Measurements from ENCODE around the gene TLX1. TPM values are rescaled to one million over a fixed set of nuclear protein-coding genes. Genes with fewer than 3 reads are reported as not detected.
"Not testable (repeated sequence)": the region's sequence is repeated elsewhere in the genome, so short reads cannot be mapped to it uniquely, and the experiment has no call there.

Gene TLX1
- total RNA-seq, 3 donors from 2014 or later, result 0.93 to 1.0 TPM; not detected in 1

GRCh38 chr10:101151395-101151794 lies 20.3 kb downstream of the TLX1 start:
- ATAC-seq, result no peak
- no peak for TF ChIP-seq CTCF (IDR thresholded peaks at IDR 0.05)

GRCh38 chr10:101152316-101152715 lies 21.2 kb downstream of the TLX1 start:
- Histone ChIP-seq H3K4me3 (no peak overlapping the region), H3K9me3 (no peaks in the 10 kb centered on the region), H3K4me1 (ENCODE audit: low read depth) (no peaks in the 10 kb centered on the region), H3K36me3 (ENCODE audit: low read depth) (no peaks in the 10 kb centered on the region)
- no peak for DNase-seq
- ATAC-seq, result no peak
- no peak for TF ChIP-seq CTCF (IDR thresholded peaks at IDR 0.05)
- intact Hi-C loops (cut with DNase I, micrococcal nuclease), result no loop called here

More at GRCh38 chr10:101151395-101151794, 20.3 kb downstream of the TLX1 start:
- Histone ChIP-seq H3K36me3 (ENCODE audit: low read depth) (no peaks in the 10 kb centered on the region), H3K4me3 (no peak overlapping the region), H3K4me1 (ENCODE audit: low read depth) (no peaks in the 10 kb centered on the region), H3K9me3 (no peaks in the 10 kb centered on the region)
- no peak for DNase-seq
- intact Hi-C loops (cut with DNase I, micrococcal nuclease), result no loop called here

GRCh38 chr10:101154506-101154905 lies 23.4 kb downstream of the TLX1 start:
- H3K4me1 ChIP-seq (ENCODE audit: low read depth); H3K9me3 ChIP-seq; H3K36me3 ChIP-seq (ENCODE audit: low read depth); DNase-seq; H3K4me3 ChIP-seq; ATAC-seq; intact Hi-C loops (cut with DNase I, micrococcal nuclease): not testable (repeated sequence)

- Histone ChIP-seq H3K36me3 (ENCODE audit: low read depth) (no peaks in the 10 kb centered on the region), H3K4me3 (no peak overlapping the region), H3K4me1 (ENCODE audit: low read depth) (no peaks in the 10 kb centered on the region), H3K9me3 (no peaks in the 10 kb centered on the region)
- intact Hi-C loops (cut with DNase I, micrococcal nuclease), result no loop called here
- no peak for ATAC-seq
- TF ChIP-seq CTCF (IDR thresholded peaks at IDR 0.05), result no peak
- DNase-seq, result no peak
These were observed 24.8 kb downstream of the TLX1 start for GRCh38 chr10:101155896-101156295.

- Histone ChIP-seq H3K4me1 (ENCODE audit: low read depth) (no peaks in the 10 kb centered on the region), H3K4me3 (no peak overlapping the region), H3K9me3 (no peaks in the 10 kb centered on the region), H3K36me3 (ENCODE audit: low read depth) (no peaks in the 10 kb centered on the region)
- intact Hi-C loops (cut with DNase I, micrococcal nuclease), result no loop called here
- TF ChIP-seq CTCF (IDR thresholded peaks at IDR 0.05), result no peak
- ATAC-seq, result no peak
- no peak for DNase-seq
These were observed 26.8 kb downstream of the TLX1 start for GRCh38 chr10:101157756-101158458.

- Histone ChIP-seq H3K4me1 (ENCODE audit: low read depth) (no peaks in the 10 kb centered on the region), H3K36me3 (ENCODE audit: low read depth) (no peaks in the 10 kb centered on the region), H3K9me3 (no peaks in the 10 kb centered on the region), H3K4me3 (no peak overlapping the region)
- intact Hi-C loops (cut with DNase I, micrococcal nuclease), result no loop called here
- no peak for DNase-seq
- no peak for ATAC-seq
- TF ChIP-seq CTCF (IDR thresholded peaks at IDR 0.05), result no peak
These were observed 27.5 kb downstream of the TLX1 start for GRCh38 chr10:101158459-101159058.

All from mucosa of descending colon (tissue), 3 donors.